Caco-2 (cell line): ENCODE results near the gene MACROD2. TPM values are rescaled to one million over a fixed set of nuclear protein-coding genes. Genes with fewer than 3 reads are reported as not detected.

Experiments used
- BruUV-seq: library from RNA; stranded (reverse); fragments of 400-500 nt; replicated peaks from 2 replicates; lab custom pipeline; 2021; lab: Mats Ljungman, UMichigan
- CTCF ChIA-PET: fragments of 300-600 bp; sonication (Branson Sonifier 250); formaldehyde crosslinking; loops from one replicate; lab custom pipeline; 2022; ENCODE audit warnings: antibody characterized with exemption; lab: Charles Lee
- POLR2A ChIA-PET: fragments of 300-600 bp; sonication (Branson Sonifier 250); formaldehyde crosslinking; loops from one replicate; lab custom pipeline; 2022; ENCODE audit warnings: antibody characterized with exemption; lab: Charles Lee
- DNase-seq, 2 experiments: peaks; one replicate each; pipeline versions ENCODE4 v3.0.0 to v3.0.0-alpha.2; 2020 to 2022
- H3K27me3 ChIP-seq: replicated peaks from 2 replicates; pipeline ENCODE4 v1.6.0; 2011; ENCODE audit warnings: low read length; ENCODE audit not compliant: control insufficient read depth, insufficient read depth
- H3K36me3 ChIP-seq: 2 replicates; pipeline ENCODE4 v1.5.1; 2011; ENCODE audit warnings: low read length; ENCODE audit not compliant: control insufficient read depth, insufficient read depth
- H3K4me1 ChIP-seq: fragments of 250-450 bp; sonication (Bioruptor Pico); 2 replicates; pipeline ENCODE4 v1.5.1; 2020; ENCODE audit warnings: mild to moderate bottlenecking
- H3K4me3 ChIP-seq: 2 replicates; pipeline ENCODE4 v1.5.1; 2011; ENCODE audit warnings: low read depth, mild to moderate bottlenecking, control low read depth, low read length
- H3K9me3 ChIP-seq: fragments of 250-450 bp; sonication (Bioruptor Pico); 2 replicates; pipeline ENCODE4 v1.5.1; 2020; ENCODE audit warnings: mild to moderate bottlenecking, moderate library complexity
- H3K27ac Mint-ChIP-seq: one replicate; pipeline ENCODE4 v1.8.0; 2022; ENCODE audit warnings: mixed read lengths; ENCODE audit not compliant: unreplicated experiment
- H3K27me3 Mint-ChIP-seq: one replicate; pipeline ENCODE4 v1.8.0; 2022; ENCODE audit warnings: mixed read lengths; ENCODE audit not compliant: insufficient read depth, unreplicated experiment
- H3K36me3 Mint-ChIP-seq: one replicate; pipeline ENCODE4 v1.8.0; 2022; ENCODE audit warnings: mild to moderate bottlenecking, mixed read lengths; ENCODE audit not compliant: insufficient read depth, unreplicated experiment
- H3K4me1 Mint-ChIP-seq: one replicate; pipeline ENCODE4 v1.8.0; 2022; ENCODE audit warnings: low read depth, mixed read lengths; ENCODE audit not compliant: unreplicated experiment
- H3K4me3 Mint-ChIP-seq: one replicate; pipeline ENCODE4 v1.8.0; 2022; ENCODE audit warnings: mild to moderate bottlenecking, moderate library complexity, mixed read lengths; ENCODE audit not compliant: unreplicated experiment
- H3K9me3 Mint-ChIP-seq: one replicate; pipeline ENCODE4 v1.8.0; 2022; ENCODE audit warnings: mixed read lengths; ENCODE audit not compliant: unreplicated experiment
- intact Hi-C: fragments of 100-400 bp; cut with micrococcal nuclease; formaldehyde crosslinking; loops from one replicate; pipeline ENCODE4 v1.10.0; 2022; ENCODE audit not compliant: unreplicated experiment
- total RNA-seq: library from RNA; stranded (reverse); gene quantifications from 2 replicates; pipeline ENCODE4 v1.2.3, GENCODE V29; 2022
- TF ChIP-seq, protein P1 (sequence below), 2 experiments: fragments of 200-600 bp in 1 of 2; IDR thresholded peaks; 1 replicate in 1 of 2; 2 replicates in 1 of 2; pipeline versions ENCODE4 v1.5.1 to v1.8.0; 2011 to 2022; ENCODE audit warnings: antibody characterized with exemption in 1 of 2, control low read depth in 1 of 2, inconsistent platforms in 1 of 2, low read depth in 1 of 2, low read length in 1 of 2, mild to moderate bottlenecking in 1 of 2, moderate library complexity in 1 of 2; ENCODE audit not compliant: insufficient read depth in 1 of 2, severe bottlenecking in 1 of 2, unreplicated experiment in 1 of 2

Gene MACROD2
- total RNA-seq, 1 experiment from 2014 or later = 6.4 TPM

DNA sequence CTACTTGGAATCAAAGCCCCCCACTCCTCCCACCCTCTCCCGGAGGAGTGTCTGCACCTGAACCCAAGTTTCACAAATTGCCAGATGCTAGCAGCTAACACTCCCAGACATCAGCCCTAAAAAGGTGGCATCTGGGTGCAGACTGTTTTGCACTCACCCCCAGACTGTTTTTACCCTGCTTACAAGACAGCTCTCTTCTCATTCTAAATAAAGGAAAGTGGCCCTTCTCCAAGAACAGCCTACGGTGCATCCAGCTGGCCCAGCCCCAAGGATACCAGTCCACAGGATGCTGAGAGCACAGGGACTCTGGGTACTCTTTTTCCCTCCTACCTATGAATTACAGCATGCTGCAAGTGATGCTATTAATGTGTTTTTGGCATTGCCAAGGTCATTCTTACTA is 1184.1 kb downstream of the MACROD2 start:
- Mint-ChIP-seq H3K4me3 (no peak overlapping the region), H3K36me3 (no peaks in the 10 kb centered on the region), H3K4me1 (no peaks in the 10 kb centered on the region), H3K9me3 (no peaks in the 10 kb centered on the region), H3K27ac (no peak overlapping the region), H3K27me3 (no peaks in the 10 kb centered on the region)
- POLR2A ChIA-PET = no interaction called here
- DNase-seq = no peak
- Histone ChIP-seq H3K27me3 (no peaks in the 10 kb centered on the region), H3K9me3 (peaks cover 5% of the 10 kb centered on the region; the same call in 1 of the 2 replicates), H3K36me3 (no peaks in the 10 kb centered on the region), H3K4me1 (no peaks in the 10 kb centered on the region), H3K4me3 (no peak overlapping the region)
- TF ChIP-seq, protein P1, sequence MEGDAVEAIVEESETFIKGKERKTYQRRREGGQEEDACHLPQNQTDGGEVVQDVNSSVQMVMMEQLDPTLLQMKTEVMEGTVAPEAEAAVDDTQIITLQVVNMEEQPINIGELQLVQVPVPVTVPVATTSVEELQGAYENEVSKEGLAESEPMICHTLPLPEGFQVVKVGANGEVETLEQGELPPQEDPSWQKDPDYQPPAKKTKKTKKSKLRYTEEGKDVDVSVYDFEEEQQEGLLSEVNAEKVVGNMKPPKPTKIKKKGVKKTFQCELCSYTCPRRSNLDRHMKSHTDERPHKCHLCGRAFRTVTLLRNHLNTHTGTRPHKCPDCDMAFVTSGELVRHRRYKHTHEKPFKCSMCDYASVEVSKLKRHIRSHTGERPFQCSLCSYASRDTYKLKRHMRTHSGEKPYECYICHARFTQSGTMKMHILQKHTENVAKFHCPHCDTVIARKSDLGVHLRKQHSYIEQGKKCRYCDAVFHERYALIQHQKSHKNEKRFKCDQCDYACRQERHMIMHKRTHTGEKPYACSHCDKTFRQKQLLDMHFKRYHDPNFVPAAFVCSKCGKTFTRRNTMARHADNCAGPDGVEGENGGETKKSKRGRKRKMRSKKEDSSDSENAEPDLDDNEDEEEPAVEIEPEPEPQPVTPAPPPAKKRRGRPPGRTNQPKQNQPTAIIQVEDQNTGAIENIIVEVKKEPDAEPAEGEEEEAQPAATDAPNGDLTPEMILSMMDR (IDR thresholded peaks at IDR 0.05; ENCODE audit: insufficient read depth in 1 of 2, low read depth in 1 of 2, low read length in 1 of 2, severe bottlenecking in 1 of 2, unreplicated experiment in 1 of 2) = no peak
- intact Hi-C loops = no loop called here
- no TSS peak for BruUV-seq
- CTCF ChIA-PET = no interaction called here

DNA sequence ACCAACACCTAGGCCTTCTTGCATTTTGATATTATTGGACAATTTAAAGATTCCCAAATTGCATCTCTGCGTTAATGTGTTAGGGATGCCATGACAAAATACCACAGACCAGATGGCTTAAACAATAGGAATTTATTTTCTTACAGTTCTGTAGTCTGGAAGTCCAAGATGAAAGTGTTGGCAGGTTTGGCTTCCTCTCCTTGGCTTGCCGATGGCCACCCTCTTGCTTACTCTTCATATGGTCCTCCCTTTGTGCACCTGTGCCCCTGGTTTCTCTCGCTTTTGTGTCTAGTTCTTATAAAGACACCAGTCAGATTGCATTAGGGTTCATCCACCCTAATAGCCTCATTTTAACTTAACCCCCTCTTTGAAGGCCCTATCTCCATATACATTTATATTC is 1184.5 kb downstream of the MACROD2 start:
- H3K9me3 ChIP-seq = peaks cover 5% of the 10 kb centered on the region; the same call in 1 of the 2 replicates
- DNase-seq = no peak
- intact Hi-C loops = no loop called here
- TF ChIP-seq, protein P1 (IDR thresholded peaks at IDR 0.05; ENCODE audit: insufficient read depth in 1 of 2, low read depth in 1 of 2, low read length in 1 of 2, severe bottlenecking in 1 of 2, unreplicated experiment in 1 of 2) = no peak
- no peak overlapping the region for H3K4me3 ChIP-seq
- H3K9me3 Mint-ChIP-seq = no peaks in the 10 kb centered on the region
- H3K27ac Mint-ChIP-seq = no peak overlapping the region
- CTCF ChIA-PET = no interaction called here
- no peaks in the 10 kb centered on the region for H3K4me1 ChIP-seq
- no TSS peak for BruUV-seq
- POLR2A ChIA-PET = no interaction called here
- H3K36me3 Mint-ChIP-seq = no peaks in the 10 kb centered on the region
- no peaks in the 10 kb centered on the region for H3K27me3 Mint-ChIP-seq
- H3K4me3 Mint-ChIP-seq = no peak overlapping the region
- no peaks in the 10 kb centered on the region for H3K36me3 ChIP-seq
- no peaks in the 10 kb centered on the region for H3K27me3 ChIP-seq
- H3K4me1 Mint-ChIP-seq = no peaks in the 10 kb centered on the region

DNA sequence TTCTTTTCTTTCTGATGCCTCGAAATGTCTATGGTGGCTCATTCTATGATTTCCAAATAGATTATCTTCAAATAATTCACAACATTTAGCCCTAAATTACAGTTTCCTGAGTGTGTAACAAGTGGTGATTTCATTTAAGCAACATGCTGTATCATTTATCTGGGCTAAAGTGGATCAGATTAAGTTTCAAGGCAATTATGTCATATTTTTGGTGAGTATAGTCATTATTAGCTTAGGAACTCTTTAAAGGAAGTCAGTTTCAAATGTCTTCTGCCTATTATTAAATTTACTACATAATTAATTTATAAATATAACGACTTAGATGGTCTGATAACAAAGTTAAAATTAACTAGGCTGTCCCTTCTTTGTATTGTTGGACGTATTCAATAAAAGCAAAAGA is 1190.0 kb downstream of the MACROD2 start:
- no peak for DNase-seq
- no peaks in the 10 kb centered on the region for H3K4me1 Mint-ChIP-seq
- BruUV-seq = no TSS peak
- H3K9me3 Mint-ChIP-seq = no peaks in the 10 kb centered on the region
- H3K4me3 Mint-ChIP-seq = no peak overlapping the region
- Histone ChIP-seq H3K27me3 (no peaks in the 10 kb centered on the region), H3K4me3 (no peak overlapping the region), H3K9me3 (no peaks in the 10 kb centered on the region), H3K36me3 (no peaks in the 10 kb centered on the region; the same call in 1 of the 2 replicates), H3K4me1 (no peaks in the 10 kb centered on the region)
- H3K27me3 Mint-ChIP-seq = no peaks in the 10 kb centered on the region
- POLR2A ChIA-PET = no interaction called here
- TF ChIP-seq, protein P1 (IDR thresholded peaks at IDR 0.05; ENCODE audit: insufficient read depth in 1 of 2, low read depth in 1 of 2, low read length in 1 of 2, severe bottlenecking in 1 of 2, unreplicated experiment in 1 of 2) = no peak
- intact Hi-C loops = no loop called here
- CTCF ChIA-PET = no interaction called here
- no peak overlapping the region for H3K27ac Mint-ChIP-seq
- H3K36me3 Mint-ChIP-seq = no peaks in the 10 kb centered on the region
